ENCODE data around the gene ACOD1.

ACOD1 gene

GRCh38 chr13:76991796-76992547 lies 43.7 kb downstream of the ACOD1 start, which contains the start of gene CLN5:
Gene CLN5, plus strand, starts transcription at chr13:76992081. Its CDS starts 18 bp downstream, at chr13:76992099.
- DNase-seq (ENCODE audit: low read depth in 2 of 2): peak; percentile 85 to 89

GRCh38 chr13:76992548-76993001 lies 44.3 kb downstream of the ACOD1 start:
- DNase-seq (ENCODE audit: low read depth in 2 of 2): no peak

GRCh38 chr13:76993021-76993420 lies 44.7 kb downstream of the ACOD1 start:
- no peak for DNase-seq (ENCODE audit: low read depth in 2 of 2)

- DNase-seq (ENCODE audit: low read depth in 2 of 2): no peak
Observed at GRCh38 chr13:76993473-76993872, 45.2 kb downstream of the ACOD1 start.

GRCh38 chr13:76994281-76994680 lies 46.0 kb downstream of the ACOD1 start:
- DNase-seq (ENCODE audit: low read depth in 2 of 2): no peak

GRCh38 chr13:77000475-77000874 lies 52.2 kb downstream of the ACOD1 start:
- DNase-seq (ENCODE audit: low read depth in 2 of 2): no peak

GRCh38 chr13:77001540-77001939 lies 53.2 kb downstream of the ACOD1 start:
- DNase-seq (ENCODE audit: low read depth in 2 of 2): no peak

- DNase-seq (ENCODE audit: low read depth in 2 of 2): no peak
Observed at GRCh38 chr13:77001963-77002587, 53.8 kb downstream of the ACOD1 start.

- no peak for DNase-seq (ENCODE audit: low read depth in 2 of 2)
Observed at GRCh38 chr13:77002590-77003190, 54.4 kb downstream of the ACOD1 start.
